Endothelial cell of umbilical vein (primary cell): Measurements from ENCODE around the gene LIM2. TPM values are rescaled to one million over a fixed set of nuclear protein-coding genes. Genes with fewer than 3 reads are reported as not detected.

Experiments used
- BruUV-seq: library from RNA; stranded (reverse); fragments of 400-500 nt; replicated peaks from 2 replicates; lab custom pipeline; 2021; lab: Mats Ljungman, UMichigan
- CTCF ChIA-PET: fragments of 300-600, 350-600 bp; sonication (Branson Sonifier 250); formaldehyde crosslinking; loops from one replicate; lab custom pipeline; 2021; ENCODE audit warnings: antibody characterized with exemption, inconsistent platforms; lab: Charles Lee
- POLR2A ChIA-PET: fragments of 300-600, 350-600 bp; sonication (Branson Sonifier 250); formaldehyde crosslinking; loops from one replicate; lab custom pipeline; 2021; ENCODE audit warnings: antibody characterized with exemption, inconsistent platforms; lab: Charles Lee
- DNase-seq: peaks from one replicate; pipeline ENCODE4 v3.0.0-alpha.2; 2011; ENCODE audit warnings: low read depth, low spot score
- FAIRE-seq: peaks from 2 replicates; lab custom pipeline; 2011; peaks lifted over from hg19 to GRCh38; lab: Jason Lieb, UNC
- H2AFZ ChIP-seq: 2 replicates; pipeline ENCODE4 v1.6.0; 2012; ENCODE audit warnings: low read depth, low read length, control low read depth, inconsistent platforms
- H3K27ac ChIP-seq: 2 replicates; pipeline ENCODE4 v1.5.1; 2011; ENCODE audit warnings: low read depth, mild to moderate bottlenecking, control low read depth, low read length, moderate library complexity; ENCODE audit not compliant: insufficient read depth
- H3K27me3 ChIP-seq, 2 experiments: 2 replicates each; pipeline versions ENCODE4 v1.6.0 to v1.6.1; 2011; ENCODE audit warnings: low read length in 2 of 2, mixed read lengths in 1 of 2; ENCODE audit not compliant: control insufficient read depth in 2 of 2, insufficient read depth in 2 of 2
- H3K36me3 ChIP-seq, 2 experiments: 2 replicates in 1 of 2; 3 replicates in 1 of 2; pipeline ENCODE4 v1.5.1; 2011; ENCODE audit warnings: low read length in 2 of 2, mild to moderate bottlenecking in 1 of 2, moderate library complexity in 1 of 2; ENCODE audit not compliant: control insufficient read depth in 2 of 2, insufficient read depth in 2 of 2; ENCODE audit errors: extremely low read depth in 1 of 2
- H3K4me1 ChIP-seq: 3 replicates; pipeline ENCODE4 v1.5.1; 2011; ENCODE audit warnings: mild to moderate bottlenecking, low read length; ENCODE audit not compliant: control insufficient read depth, insufficient read depth; ENCODE audit errors: extremely low read depth
- H3K4me2 ChIP-seq: 2 replicates; pipeline ENCODE4 v1.6.1; 2011; ENCODE audit warnings: low read length, control low read depth, mixed read lengths; ENCODE audit not compliant: insufficient read depth
- H3K4me3 ChIP-seq, 3 experiments: fragments of 200-600 bp in 1 of 3; sonication (generic), shearing (Covaris generic) in 1 of 3; replicated peaks in 1 of 3; 2 replicates each; pipeline ENCODE4 v1.5.1; 2011 to 2016; ENCODE audit warnings: control low read depth in 3 of 3, low read length in 3 of 3, mild to moderate bottlenecking in 2 of 3, inconsistent platforms in 1 of 3, low read depth in 1 of 3, moderate library complexity in 1 of 3; ENCODE audit not compliant: insufficient read depth in 1 of 3
- H3K79me2 ChIP-seq: 2 replicates; pipeline ENCODE4 v1.6.0; 2012; ENCODE audit warnings: low read length, inconsistent platforms; ENCODE audit not compliant: control insufficient read depth, insufficient read depth
- H3K9ac ChIP-seq: replicated peaks from 2 replicates; pipeline ENCODE3; 2011; ENCODE audit warnings: low read length, control low read depth; ENCODE audit not compliant: insufficient read depth; ENCODE audit errors: extremely low read depth
- H3K9me1 ChIP-seq: replicated peaks from 3 replicates; pipeline ENCODE4 v1.6.0; 2011; ENCODE audit warnings: mild to moderate bottlenecking, low read length; ENCODE audit not compliant: control insufficient read depth, insufficient read depth; ENCODE audit errors: extremely low read depth
- H3K9me3 ChIP-seq: replicated peaks from 2 replicates; pipeline ENCODE4 v1.5.1; 2012; ENCODE audit warnings: low read length, inconsistent platforms; ENCODE audit not compliant: control insufficient read depth, insufficient read depth
- H4K20me1 ChIP-seq: replicated peaks from 2 replicates; pipeline ENCODE3; 2011; ENCODE audit warnings: mild to moderate bottlenecking, low read length; ENCODE audit not compliant: control insufficient read depth, insufficient read depth; ENCODE audit errors: extremely low read depth
- CTCF ChIP-seq, 2 donors: IDR thresholded peaks; 1 replicate in 1 of 2; 2 replicates in 1 of 2; pipeline ENCODE4 v1.5.1; 2011; ENCODE audit warnings: low read length in 2 of 2, mild to moderate bottlenecking in 2 of 2, moderate library complexity in 2 of 2, control low read depth in 1 of 2, inconsistent platforms in 1 of 2, low read depth in 1 of 2; ENCODE audit not compliant: insufficient read depth in 1 of 2; ENCODE audit errors: extremely low read depth in 1 of 2
- EZH2 ChIP-seq: IDR thresholded peaks from 2 replicates; pipeline ENCODE4 v1.6.1; 2012; ENCODE audit warnings: borderline replicate concordance, low read depth, mild to moderate bottlenecking, moderate library complexity, low read length, inconsistent platforms; ENCODE audit not compliant: severe bottlenecking
- FOS ChIP-seq: IDR thresholded peaks from 2 replicates; pipeline ENCODE4 v1.6.1; 2011; ENCODE audit warnings: mild to moderate bottlenecking, low read length, moderate library complexity, borderline replicate concordance; ENCODE audit not compliant: insufficient read depth
- GATA2 ChIP-seq: IDR thresholded peaks from 2 replicates; pipeline ENCODE4 v1.7.0; 2011; ENCODE audit warnings: low read depth, mild to moderate bottlenecking, moderate library complexity, mixed read lengths, low read length; ENCODE audit not compliant: insufficient read length, insufficient read depth
- JUN ChIP-seq: IDR thresholded peaks from 2 replicates; pipeline ENCODE4 v1.6.1; 2011; ENCODE audit warnings: borderline replicate concordance, low read depth; ENCODE audit not compliant: insufficient read length, insufficient read depth
- MAX ChIP-seq: IDR thresholded peaks from 2 replicates; pipeline ENCODE4 v1.6.1; 2011; ENCODE audit not compliant: insufficient read depth, insufficient read length
- MYC ChIP-seq: IDR thresholded peaks from one replicate; pipeline ENCODE4 v1.6.1; 2011; ENCODE audit warnings: mild to moderate bottlenecking, low read depth, low read length
- POLR2A ChIP-seq: IDR thresholded peaks from 2 replicates; pipeline ENCODE4 v1.6.1; 2012; ENCODE audit warnings: low read depth, mild to moderate bottlenecking, control low read depth, low read length
- POLR2AphosphoS5 ChIP-seq: IDR thresholded peaks from 2 replicates; pipeline ENCODE4 v1.6.1; 2012; ENCODE audit warnings: low read depth, mild to moderate bottlenecking, control low read depth, low read length, moderate library complexity; ENCODE audit not compliant: insufficient read depth
- dilution Hi-C: fragments of 300-500 bp; cut with MboI; formaldehyde crosslinking; loops from one replicate; pipeline ENCODE4 v1.15.0; 2019; ENCODE audit warnings: low sequenced_read_pairs; ENCODE audit not compliant: extremely low pct_ligation_motif_present
- intact Hi-C: fragments of 100-400 bp; cut with micrococcal nuclease; formaldehyde crosslinking; loops from one replicate; pipeline ENCODE4 v1.10.0; 2022
- polyA plus RNA-seq, 4 experiments: library from polyadenylated mRNA; depleted of rRNA in 3 of 4; stranded (reverse) in 3 of 4; unstranded in 1 of 4; fragments of >200 nt; gene quantifications; 2 replicates each; pipeline versions ENCODE4 v1.2.1 to v1.2.3, GENCODE V29; 2011 to 2012; ENCODE audit warnings: missing spikeins in 1 of 4
- total RNA-seq: library from RNA; stranded (reverse); gene quantifications from 2 replicates; pipeline ENCODE4 v1.2.3, GENCODE V29; 2021

Gene LIM2
- total and polyA plus RNA-seq, 2 donors (not counting 3 experiments of a cell fraction or from before 2014, with no cell fraction given): not detected

DNA sequence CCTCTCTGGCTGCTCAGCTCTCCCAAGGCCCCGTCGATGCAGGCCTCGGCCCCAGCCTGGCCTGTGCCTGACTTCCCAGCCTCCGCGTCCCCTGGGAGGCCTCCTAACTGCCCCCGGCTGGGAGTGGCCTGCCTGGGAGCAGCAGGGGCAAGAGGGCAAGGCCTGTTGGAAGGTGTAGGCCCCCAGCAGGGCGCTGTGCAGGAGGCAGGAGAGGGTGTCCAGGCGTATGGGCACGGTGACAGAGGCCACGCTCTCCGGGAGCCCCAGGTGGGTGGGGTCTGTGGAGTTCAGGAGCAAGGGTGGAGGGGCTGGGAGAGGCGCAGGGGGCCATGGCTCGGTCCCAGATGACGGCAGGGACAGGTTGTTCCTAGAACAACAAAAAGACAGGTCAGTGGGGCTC lies 1.4 kb upstream of the LIM2 start:
- no peak for FAIRE-seq
- Histone ChIP-seq H3K9me3 (no peaks in the 10 kb centered on the region), H3K4me1 (peaks cover 4% of the 10 kb centered on the region)

DNA sequence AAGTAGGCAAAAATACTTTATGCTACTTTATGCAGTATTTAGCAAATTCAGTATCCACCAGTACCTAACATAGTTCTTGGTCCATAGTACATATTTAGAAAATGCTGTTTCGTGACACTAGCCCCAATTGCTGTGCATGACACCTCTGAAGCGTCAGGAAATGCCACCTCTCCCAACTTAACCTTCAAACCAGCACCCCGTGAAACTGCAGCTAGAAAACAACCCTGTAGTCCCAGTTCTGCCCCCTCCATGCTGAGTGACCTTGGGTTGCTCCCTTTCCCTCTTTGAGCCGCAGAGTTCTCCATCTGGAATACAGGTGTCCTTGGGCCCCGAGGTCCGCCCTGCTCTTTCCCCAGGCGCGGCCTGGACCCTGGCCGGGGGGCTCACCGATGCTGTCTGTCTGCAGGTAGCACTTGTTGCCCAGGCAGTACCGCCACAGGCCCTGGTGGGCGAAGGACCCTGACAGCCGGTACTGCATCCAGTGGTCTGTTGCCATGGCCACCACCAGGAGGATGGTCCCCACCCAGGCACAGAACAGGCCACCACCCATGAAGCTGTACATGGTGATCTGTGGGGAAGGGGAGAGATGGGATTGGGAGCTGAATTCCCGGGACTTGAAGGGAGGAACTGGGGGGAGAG lies 773 bp downstream of the LIM2 start:
- DNase-seq: no peak
- FAIRE-seq: no peak
- POLR2A ChIA-PET: no interaction called here

More for the DNA sequence above, 1.4 kb upstream of the LIM2 start:
- Histone ChIP-seq H3K9me1 (no peaks in the 10 kb centered on the region), H3K36me3 (no peaks in the 10 kb centered on the region), H3K79me2 (no peaks in the 10 kb centered on the region), H3K4me3 (no peak overlapping the region), H2AFZ (no peak overlapping the region), H3K27ac (no peak overlapping the region), H3K9ac (no peak overlapping the region), H4K20me1 (no peaks in the 10 kb centered on the region), H3K27me3 (no peaks in the 10 kb centered on the region), H3K4me2 (no peak overlapping the region)
- ChIA-PET POLR2A (no interaction called here), CTCF (no interaction called here)
- DNase-seq: no peak
- dilution Hi-C loops (no loop called here), intact Hi-C loops (no loop called here)
- BruUV-seq: no TSS peak
- TF ChIP-seq POLR2AphosphoS5 (no peak), GATA2 (no peak)

More for the DNA sequence above, 773 bp downstream of the LIM2 start:
- CTCF ChIA-PET: interaction anchor here (0.6 to 0.8 kb wide), 2 partner anchors 9 to 34 kb away, joined by 3 to 4 read pairs; no protein-coding TSS in a partner anchor
- Histone ChIP-seq H3K27me3 (no peaks in the 10 kb centered on the region), H3K4me3 (no peak overlapping the region), H3K36me3 (no peaks in the 10 kb centered on the region), H3K79me2 (no peaks in the 10 kb centered on the region), H3K4me1 (no peaks in the 10 kb centered on the region), H4K20me1 (no peaks in the 10 kb centered on the region), H3K9me3 (no peaks in the 10 kb centered on the region), H2AFZ (no peak overlapping the region), H3K4me2 (no peak overlapping the region), H3K9me1 (no peaks in the 10 kb centered on the region), H3K9ac (no peak overlapping the region), H3K27ac (no peak overlapping the region)
- intact Hi-C loops (no loop called here), dilution Hi-C loops (no loop called here)
- no TSS peak for BruUV-seq
- TF ChIP-seq MAX: no peak
- no peak for TF ChIP-seq JUN
- no peak for TF ChIP-seq POLR2A
- TF ChIP-seq POLR2AphosphoS5: no peak
- TF ChIP-seq EZH2: no peak
- TF ChIP-seq MYC: no peak
- no peak for TF ChIP-seq GATA2
- TF ChIP-seq CTCF (IDR thresholded peaks at IDR 0.05; ENCODE audit: extremely low read depth in 1 of 2, insufficient read depth in 1 of 2, low read depth in 1 of 2, low read length in 2 of 2): no peak
- no peak for TF ChIP-seq FOS
